Mucosa of descending colon (tissue), 3 donors: ENCODE results near the gene B4GALT2. TPM values are rescaled to one million over a fixed set of nuclear protein-coding genes. Genes with fewer than 3 reads are reported as not detected.

Experiments
- ATAC-seq: fragments of 200-7000 bp; cut with Tn5 transposase; one replicate; pipeline ENCODE4 v1.9.1; 2020; ENCODE audit warnings: mild to moderate bottlenecking, moderate library complexity
- DNase-seq, 3 donors: peaks; one replicate each; pipeline ENCODE4 v3.0.0-alpha.2; 2020
- H3K36me3 ChIP-seq: fragments of 200-600 bp; one replicate; pipeline ENCODE4 v1.8.0; 2021; ENCODE audit warnings: low read depth, mild to moderate bottlenecking
- H3K4me1 ChIP-seq: fragments of 200-600 bp; one replicate; pipeline ENCODE4 v1.8.0; 2021; ENCODE audit warnings: low read depth, mild to moderate bottlenecking
- H3K4me3 ChIP-seq: fragments of 200-600 bp; one replicate; pipeline ENCODE4 v1.8.0; 2021; ENCODE audit warnings: mild to moderate bottlenecking
- H3K9me3 ChIP-seq: fragments of 200-600 bp; one replicate; pipeline ENCODE4 v1.8.0; 2021; ENCODE audit warnings: mild to moderate bottlenecking
- intact Hi-C, 2 donors: fragments of 100-400 bp; cut with DNase I in 1 of 2; cut with micrococcal nuclease in 1 of 2; formaldehyde crosslinking; loops; one replicate each; pipeline versions ENCODE4 v1.11.0 to v1.11.1; 2022; cut with DNase I, micrococcal nuclease
- total RNA-seq, 3 donors: library from RNA; stranded (reverse); fragmentation: NEBNext Ultra II Directional in 2 of 3; extraction: Animal tissue kit (Norgen Biotek cat#: 25700) in 2 of 3; gene quantifications; one replicate each; pipeline versions ENCODE4 v1.2.1 to v1.2.4, GENCODE V29; 2021 to 2023
- TF ChIP-seq, protein P1 (sequence below): fragments of 200-600 bp; IDR thresholded peaks from one replicate; pipeline ENCODE4 v1.8.0; 2022; ENCODE audit warnings: antibody characterized with exemption, mild to moderate bottlenecking
- donor health status: DM: no; HTN: no; CAD: no; lungs with moderate emphysema.
- donor health status: DM: no; HTN: no; CAD: no.
- donor health status: DM: no; HTN: yes; CAD: no.

B4GALT2 gene
- total RNA-seq, 3 donors from 2014 or later: 20.0 to 33.6 (median 28.1) TPM

DNA sequence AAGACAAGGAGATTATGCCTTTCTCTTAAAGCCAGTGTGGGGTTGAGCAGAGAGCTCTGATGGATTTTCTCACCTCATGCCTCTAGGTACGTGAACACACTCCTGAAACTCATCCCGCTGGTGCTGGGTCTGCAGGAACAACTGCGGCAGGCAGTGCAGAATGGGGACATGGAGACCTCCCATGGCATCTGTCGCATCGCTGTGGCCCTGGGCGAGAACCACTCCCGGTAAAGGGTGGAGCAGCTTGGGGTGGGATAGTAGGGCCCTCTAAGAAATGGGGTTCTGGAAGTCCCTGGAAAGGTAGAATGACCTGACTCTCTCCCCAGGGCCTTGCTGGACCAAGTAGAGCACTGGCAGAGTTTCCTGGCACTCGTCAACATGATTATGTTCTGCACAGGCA is 22.8 kb upstream of the B4GALT2 start:
- no peaks in the 10 kb centered on the region for H3K9me3 ChIP-seq
- intact Hi-C loops: no loop called here
- ATAC-seq (no peak), DNase-seq (no peak)
- TF ChIP-seq, protein P1, sequence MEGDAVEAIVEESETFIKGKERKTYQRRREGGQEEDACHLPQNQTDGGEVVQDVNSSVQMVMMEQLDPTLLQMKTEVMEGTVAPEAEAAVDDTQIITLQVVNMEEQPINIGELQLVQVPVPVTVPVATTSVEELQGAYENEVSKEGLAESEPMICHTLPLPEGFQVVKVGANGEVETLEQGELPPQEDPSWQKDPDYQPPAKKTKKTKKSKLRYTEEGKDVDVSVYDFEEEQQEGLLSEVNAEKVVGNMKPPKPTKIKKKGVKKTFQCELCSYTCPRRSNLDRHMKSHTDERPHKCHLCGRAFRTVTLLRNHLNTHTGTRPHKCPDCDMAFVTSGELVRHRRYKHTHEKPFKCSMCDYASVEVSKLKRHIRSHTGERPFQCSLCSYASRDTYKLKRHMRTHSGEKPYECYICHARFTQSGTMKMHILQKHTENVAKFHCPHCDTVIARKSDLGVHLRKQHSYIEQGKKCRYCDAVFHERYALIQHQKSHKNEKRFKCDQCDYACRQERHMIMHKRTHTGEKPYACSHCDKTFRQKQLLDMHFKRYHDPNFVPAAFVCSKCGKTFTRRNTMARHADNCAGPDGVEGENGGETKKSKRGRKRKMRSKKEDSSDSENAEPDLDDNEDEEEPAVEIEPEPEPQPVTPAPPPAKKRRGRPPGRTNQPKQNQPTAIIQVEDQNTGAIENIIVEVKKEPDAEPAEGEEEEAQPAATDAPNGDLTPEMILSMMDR: no peak
- H3K36me3 ChIP-seq: no peaks in the 10 kb centered on the region
- no peaks in the 10 kb centered on the region for H3K4me1 ChIP-seq
- no peak overlapping the region for H3K4me3 ChIP-seq

DNA sequence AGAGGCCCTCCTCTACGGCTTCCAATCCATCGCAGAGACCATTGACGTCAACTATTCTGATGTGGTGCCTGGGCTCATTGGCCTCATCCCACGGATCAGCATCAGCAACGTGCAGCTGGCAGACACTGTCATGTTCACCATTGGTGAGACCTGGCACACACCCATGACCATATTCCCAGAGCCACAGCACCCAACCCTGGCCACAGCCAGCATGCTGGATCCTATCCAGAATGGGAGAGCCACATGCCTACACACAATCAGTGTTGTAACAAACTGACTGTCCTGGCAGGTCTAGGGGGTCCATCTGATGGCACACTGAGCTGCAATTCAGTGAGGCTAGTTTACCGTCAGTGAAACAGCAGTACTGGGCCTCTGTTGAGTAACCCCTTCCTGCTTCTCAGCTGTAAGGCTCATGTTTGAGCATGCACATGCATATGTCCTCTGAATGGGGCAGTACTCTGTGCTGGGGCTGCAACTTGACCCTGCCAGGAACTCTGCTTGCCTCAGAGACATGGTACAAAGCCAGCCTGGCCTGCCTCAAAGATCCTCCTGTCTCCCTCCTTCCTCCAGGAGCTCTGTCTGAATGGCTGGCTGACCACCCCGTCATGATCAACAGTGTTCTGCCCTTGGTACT is 21.5 kb upstream of the B4GALT2 start:
- H3K4me3 ChIP-seq: no peak overlapping the region
- no peaks in the 10 kb centered on the region for H3K4me1 ChIP-seq
- intact Hi-C loops: no loop called here
- H3K9me3 ChIP-seq: no peaks in the 10 kb centered on the region
- TF ChIP-seq, protein P1: no peak
- ATAC-seq (no peak), DNase-seq (no peak)
- no peaks in the 10 kb centered on the region for H3K36me3 ChIP-seq

DNA sequence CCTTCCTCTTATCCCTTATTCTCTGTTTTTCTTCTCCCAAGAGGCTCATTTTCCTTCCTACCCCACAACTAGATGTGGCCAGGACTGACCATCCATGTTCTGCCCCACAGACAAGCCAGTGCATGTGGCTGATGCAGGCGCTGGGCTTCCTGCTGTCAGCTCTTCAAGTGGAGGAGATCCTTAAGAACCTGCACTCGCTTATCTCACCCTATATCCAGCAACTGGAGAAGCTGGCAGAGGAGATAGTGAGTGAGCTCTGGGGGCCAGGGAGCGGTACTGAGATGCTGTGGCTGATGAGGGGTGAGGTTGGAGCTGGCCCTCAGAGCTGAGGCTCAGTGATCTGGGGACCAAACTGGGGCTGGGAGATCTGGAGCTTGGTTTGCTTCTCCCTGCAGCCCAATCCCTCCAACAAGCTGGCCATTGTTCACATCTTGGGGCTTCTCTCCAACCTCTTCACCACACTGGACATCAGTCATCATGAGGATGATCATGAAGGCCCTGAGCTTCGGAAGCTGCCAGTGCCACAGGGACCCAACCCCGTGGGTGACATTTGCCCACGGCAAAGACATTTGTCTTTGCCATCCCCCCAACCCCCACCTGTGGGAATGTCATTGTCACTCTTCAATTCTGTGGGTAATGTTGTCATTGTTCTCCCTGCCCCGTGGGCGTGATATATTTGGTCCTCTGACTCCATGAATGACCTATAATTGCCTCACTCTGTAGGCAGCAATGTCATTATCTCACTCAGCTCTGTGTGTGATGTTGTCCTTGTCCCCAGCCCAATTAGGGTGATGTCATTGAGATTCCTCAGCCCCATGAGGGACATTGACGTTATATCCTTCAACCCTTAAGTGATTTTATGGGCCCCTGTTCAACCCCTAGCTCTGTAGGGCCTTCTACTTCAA is 20.4 kb upstream of the B4GALT2 start:
- no peak for ATAC-seq
- Histone ChIP-seq H3K9me3 (no peaks in the 10 kb centered on the region), H3K36me3 (no peaks in the 10 kb centered on the region), H3K4me1 (no peaks in the 10 kb centered on the region), H3K4me3 (no peak overlapping the region)
- no peak for DNase-seq
- TF ChIP-seq, protein P1: no peak
- intact Hi-C loops: no loop called here

DNA sequence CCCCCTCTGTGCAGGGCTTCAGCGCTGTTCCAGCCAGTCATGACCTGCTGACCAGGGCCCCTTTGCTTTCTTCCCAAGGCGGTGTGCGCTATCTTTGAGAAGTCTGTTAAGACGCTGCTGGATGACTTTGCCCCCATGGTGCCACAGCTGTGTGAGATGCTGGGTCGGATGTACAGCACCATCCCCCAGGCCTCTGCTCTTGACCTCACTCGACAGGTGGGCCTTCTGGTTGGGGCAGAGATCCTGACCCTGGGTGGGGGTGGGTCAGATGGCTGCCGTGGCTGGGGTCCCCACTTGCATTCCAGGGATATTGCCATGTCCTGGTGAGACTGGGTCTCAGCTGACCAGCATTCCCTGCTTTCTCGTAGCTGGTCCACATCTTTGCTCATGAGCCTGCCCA is 18.2 kb upstream of the B4GALT2 start:
- no peak for DNase-seq
- Histone ChIP-seq H3K36me3 (no peaks in the 10 kb centered on the region), H3K4me1 (no peaks in the 10 kb centered on the region), H3K9me3 (no peaks in the 10 kb centered on the region), H3K4me3 (no peak overlapping the region)
- no peak for ATAC-seq
- TF ChIP-seq, protein P1: no peak
- intact Hi-C loops: no loop called here

DNA sequence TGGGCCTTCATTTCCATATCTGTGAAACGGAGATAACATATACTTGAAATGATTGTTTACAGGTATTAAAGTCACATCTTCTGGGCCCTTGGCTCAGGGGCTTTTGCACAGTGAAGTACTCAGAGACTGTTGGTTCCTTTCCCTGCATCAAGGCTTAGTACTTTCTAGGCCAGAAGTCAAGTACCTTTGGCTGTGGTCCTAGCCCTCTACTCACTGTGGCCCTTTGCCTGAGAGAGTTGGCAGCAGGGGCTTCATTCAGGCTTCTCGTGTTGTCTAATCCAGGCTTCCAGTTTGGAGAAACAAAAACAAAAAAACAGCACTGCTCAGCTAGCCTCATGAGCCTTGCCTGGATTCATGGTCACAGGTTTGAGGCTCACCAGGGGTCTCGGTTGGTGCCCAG is 17.3 kb upstream of the B4GALT2 start:
- no peaks in the 10 kb centered on the region for H3K4me1 ChIP-seq
- intact Hi-C loops: no loop called here
- no peaks in the 10 kb centered on the region for H3K36me3 ChIP-seq
- DNase-seq (no peak), ATAC-seq (no peak)
- no peak overlapping the region for H3K4me3 ChIP-seq
- no peaks in the 10 kb centered on the region for H3K9me3 ChIP-seq
- TF ChIP-seq, protein P1: no peak
